ENCODE results near the gene WDTC1.

- TF ChIP-seq POLR2A (IDR thresholded peaks at IDR 0.05): no peak
- TF ChIP-seq CTCF (IDR thresholded peaks at IDR 0.05 in 8 of 11, conservative IDR thresholded peaks at IDR 0.05 in 3 of 11): no peak
- no peak for TF ChIP-seq POLR2AphosphoS5 (IDR thresholded peaks at IDR 0.05)
These were observed 68.2 kb downstream of the WDTC1 start for GRCh38 chr1:27302612-27303011.

All from spleen (tissue), 7 donors.